Posterior vena cava (tissue), 2 donors: ENCODE data around the gene TUBB4A. TPM values are rescaled to one million over a fixed set of nuclear protein-coding genes. Genes with fewer than 3 reads are reported as not detected.

ENCODE experiments used
- DNase-seq: peaks from one replicate; pipeline ENCODE4 v3.0.0-alpha.2; 2020; ENCODE audit warnings: low spot score
- intact Hi-C, 2 donors: fragments of 100-400 bp; cut with DNase I; formaldehyde crosslinking; loops; one replicate each; pipeline versions ENCODE4 v1.14.1 to v1.14.2; 2022 to 2023
- total RNA-seq, 2 donors: library from RNA; stranded (reverse); fragmentation: NEBNext Ultra II Directional; extraction: Animal tissue kit (Norgen Biotek cat#: 25700); gene quantifications; one replicate each; pipeline ENCODE4 v1.2.1, GENCODE V29; 2021
- donor health status: DM: yes; HTN: yes; CAD: no.
- donor health status: DM: yes; HTN: yes; CAD: no.

TUBB4A gene
- total RNA-seq, 2 donors from 2014 or later: 0.42 to 0.48 TPM

GRCh38 chr19:6476896-6477431, 25.1 kb downstream of the TUBB4A start:
- intact Hi-C loops: no loop called here
- no peak for DNase-seq

- no peak for DNase-seq
- intact Hi-C loops: no loop called here
These were observed 25.8 kb downstream of the TUBB4A start for GRCh38 chr19:6476155-6476895.

GRCh38 chr19:6475321-6476108, 26.6 kb downstream of the TUBB4A start:
- DNase-seq: no peak
- intact Hi-C loops: no loop called here

DNA sequence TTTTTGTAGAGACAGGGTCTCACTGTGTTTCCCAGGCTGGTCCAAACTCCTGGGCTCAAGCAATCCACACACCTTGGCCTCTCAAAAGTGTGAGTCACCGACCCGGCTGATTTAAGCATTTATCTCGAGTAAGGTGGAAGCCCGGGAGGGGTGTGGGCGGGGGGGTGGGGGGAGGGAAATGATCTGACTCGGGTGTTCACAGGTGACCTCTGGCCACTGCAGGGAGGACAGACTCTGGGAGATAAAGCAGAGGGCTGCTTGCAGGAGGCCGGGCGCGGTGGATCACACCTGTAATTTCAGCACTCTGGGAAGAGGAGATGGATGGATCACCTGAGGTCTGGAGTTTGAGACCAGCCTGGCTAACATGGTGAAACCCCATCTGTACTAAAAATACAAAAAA, 28.5 kb downstream of the TUBB4A start:
- DNase-seq: no peak
- intact Hi-C loops: no loop called here

GRCh38 chr19:6472713-6473112, 29.4 kb downstream of the TUBB4A start:
- no peak for DNase-seq
- intact Hi-C loops: no loop called here

GRCh38 chr19:6471076-6471475, 31.0 kb downstream of the TUBB4A start:
- DNase-seq: no peak
- intact Hi-C loops: no loop called here

- intact Hi-C loops: no loop called here
These were observed 31.9 kb downstream of the TUBB4A start for GRCh38 chr19:6470173-6470572.

GRCh38 chr19:6467384-6467783, 34.7 kb downstream of the TUBB4A start:
- intact Hi-C loops: no loop called here
- no peak for DNase-seq

More at GRCh38 chr19:6470173-6470572, 31.9 kb downstream of the TUBB4A start:
- DNase-seq: no peak

- intact Hi-C loops: no loop called here
- DNase-seq: no peak
These were observed 35.4 kb downstream of the TUBB4A start for GRCh38 chr19:6466526-6467248.

- no peak for DNase-seq
- intact Hi-C loops: no loop called here
These were observed 36.4 kb downstream of the TUBB4A start for GRCh38 chr19:6465663-6466062.

- no peak for DNase-seq
- intact Hi-C loops: no loop called here
These were observed 37.1 kb downstream of the TUBB4A start for GRCh38 chr19:6465006-6465405.

GRCh38 chr19:6464070-6464873, 37.8 kb downstream of the TUBB4A start, which contains the start of gene CRB3:
Gene CRB3, plus strand, starts transcription at chr19:6464271. Its CDS starts 431 bp downstream, at chr19:6464702.
- no peak for DNase-seq
- intact Hi-C loops: loop anchor here in 1 of 2 donors (5.0 kb wide), 1 partner anchor 1147 kb away; no protein-coding TSS in a partner anchor

- peak; percentile 99 for DNase-seq
- intact Hi-C loops: loop anchor here in 1 of 2 donors (5.0 kb wide), 1 partner anchor 1143 kb away; no protein-coding TSS in a partner anchor
These were observed 41.8 kb downstream of the TUBB4A start for GRCh38 chr19:6460099-6460884.

DNA sequence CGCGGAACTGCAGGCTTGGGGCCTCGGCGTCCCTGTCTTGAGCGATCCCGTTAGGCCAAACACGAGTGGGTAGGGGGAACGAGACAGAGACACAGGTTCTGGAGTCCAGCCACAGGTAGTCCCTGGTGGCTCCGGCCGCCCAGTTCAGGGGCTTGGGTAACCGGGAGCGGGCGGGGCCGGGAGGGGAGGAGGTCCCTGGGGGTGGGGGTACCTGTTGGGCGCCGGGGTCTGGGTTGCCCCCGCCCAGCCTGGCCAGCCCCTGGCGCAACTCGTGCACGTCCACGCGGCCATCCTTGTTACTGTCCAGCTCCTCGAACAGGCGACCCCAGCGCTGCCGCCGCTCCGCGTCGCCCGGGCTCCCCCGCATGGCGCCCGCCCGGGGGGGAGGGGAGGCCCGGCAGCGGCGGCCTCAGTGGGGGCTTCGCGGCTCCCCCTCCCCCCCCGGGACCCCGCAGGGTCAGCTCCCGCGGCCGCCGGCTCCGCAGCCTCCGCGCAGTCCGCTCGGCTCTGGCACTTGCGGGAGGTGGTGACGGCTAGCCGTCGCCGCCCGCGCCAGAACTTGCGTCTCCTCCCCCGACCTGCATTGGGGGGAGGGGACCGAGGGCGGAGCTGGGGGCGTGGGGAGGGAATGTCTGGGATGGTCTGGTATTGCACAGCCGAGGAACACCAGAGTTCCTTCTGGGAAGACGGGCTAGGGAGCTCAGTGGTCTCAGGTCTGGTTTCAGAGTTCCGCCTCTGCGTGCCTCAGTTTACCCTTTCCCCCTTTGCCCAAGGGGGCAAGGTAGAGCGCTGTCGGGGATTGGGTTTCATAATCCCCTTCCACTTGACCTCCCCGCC, 42.6 kb downstream of the TUBB4A start, which contains the start of gene SLC25A23:
Gene SLC25A23 (minus strand): TSS at position 531 of the 837 bp plus-strand sequence. CDS start 164 bp downstream, at position 367.
- no peak for DNase-seq
- intact Hi-C loops: loop anchor here in 1 of 2 donors (5.0 kb wide), 1 partner anchor 1142 kb away; no protein-coding TSS in a partner anchor

GRCh38 chr19:6458695-6459261, 43.3 kb downstream of the TUBB4A start:
- intact Hi-C loops: no loop called here
- no peak for DNase-seq

DNA sequence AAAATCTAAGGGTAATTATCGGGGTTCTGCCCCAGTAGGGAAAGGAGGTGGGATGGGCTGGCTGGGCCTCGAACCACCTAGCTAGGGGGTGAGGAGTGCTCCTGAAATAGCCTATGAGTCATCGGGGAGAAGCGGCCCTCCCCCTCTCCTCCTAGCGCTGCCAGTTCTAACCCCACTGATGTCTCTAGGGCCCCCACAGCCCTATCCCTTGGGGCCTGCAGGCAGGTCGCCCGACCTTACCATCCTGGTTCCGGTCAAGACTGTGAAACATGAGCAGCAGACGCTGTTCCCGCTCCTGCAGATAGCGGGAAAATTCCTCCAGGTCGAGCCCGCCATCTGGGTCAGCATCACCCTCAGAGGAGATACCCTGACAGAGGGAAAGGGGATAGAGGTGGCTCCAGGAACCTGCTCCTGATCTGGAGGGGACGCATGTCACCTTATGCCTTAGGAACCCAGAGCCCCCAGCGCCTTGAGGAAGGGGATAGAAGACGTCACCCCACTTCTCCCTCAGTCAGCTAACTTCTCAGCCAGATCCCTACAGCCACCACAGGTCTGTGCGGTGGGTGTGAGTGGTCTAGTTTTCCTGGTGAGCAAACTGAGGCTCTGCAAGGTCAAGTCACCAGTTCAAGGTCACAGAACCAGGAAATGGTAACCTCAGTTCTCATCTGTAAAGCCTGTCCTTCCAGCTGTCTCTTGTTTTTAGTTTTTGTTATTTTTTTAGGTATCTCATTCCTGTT, 44.0 kb downstream of the TUBB4A start:
- intact Hi-C loops: no loop called here

More for the DNA sequence above, 44.0 kb downstream of the TUBB4A start:
- DNase-seq: no peak
